SU-DHL-6 (cell line): ENCODE results near the gene IPP.

Experiments
- H2AFZ ChIP-seq: fragments of 200-600 bp; sonication (generic); 2 replicates; pipeline ENCODE4 v1.6.1; 2014; ENCODE audit warnings: low read depth, mild to moderate bottlenecking, moderate library complexity, mixed read lengths, antibody characterized with exemption, low read length; ENCODE audit not compliant: severe bottlenecking
- H3F3A ChIP-seq: fragments of 200-600 bp; shearing (Covaris generic); 2 replicates; pipeline ENCODE4 v1.6.0; 2016; ENCODE audit warnings: antibody characterized with exemption, mild to moderate bottlenecking; ENCODE audit not compliant: insufficient read depth
- H3K27ac ChIP-seq: fragments of 200-600 bp; sonication (generic); 2 replicates; pipeline ENCODE4 v1.5.1; 2016; ENCODE audit warnings: low read depth, mild to moderate bottlenecking, low read length, moderate library complexity, mixed read lengths
- H3K27me3 ChIP-seq: fragments of 200-600 bp; sonication (generic), shearing (Covaris generic); 2 replicates; pipeline ENCODE4 v1.6.0; 2014; ENCODE audit warnings: mild to moderate bottlenecking, low read length
- H3K36me3 ChIP-seq: fragments of 200-600 bp; sonication (generic); 2 replicates; pipeline ENCODE4 v1.6.1; 2014; ENCODE audit warnings: mild to moderate bottlenecking, low read length, mixed read lengths
- H3K4me2 ChIP-seq: fragments of 300-600, 200-600 bp; shearing (Covaris generic), sonication (generic); 2 replicates; pipeline ENCODE4 v1.6.0; 2014; ENCODE audit warnings: low read length, low read depth, mild to moderate bottlenecking; ENCODE audit not compliant: poor library complexity, severe bottlenecking
- H3K4me3 ChIP-seq: fragments of 200-600 bp; sonication (generic); 2 replicates; pipeline ENCODE4 v1.5.1; 2014; ENCODE audit warnings: antibody characterized with exemption, low read length, mild to moderate bottlenecking, mixed read lengths; ENCODE audit not compliant: insufficient read depth, poor library complexity, severe bottlenecking
- H3K79me2 ChIP-seq: fragments of 200-600 bp; sonication (generic); 2 replicates; pipeline ENCODE4 v1.6.1; 2014; ENCODE audit warnings: mild to moderate bottlenecking, low read length, moderate library complexity; ENCODE audit not compliant: insufficient read depth
- H3K9ac ChIP-seq: fragments of 200-600 bp; sonication (generic); 2 replicates; pipeline ENCODE4 v1.7.0; 2014; ENCODE audit warnings: mild to moderate bottlenecking, low read length
- H3K9me2 ChIP-seq: fragments of 200-600 bp; sonication (generic); replicated peaks from 2 replicates; pipeline ENCODE4 v1.6.1; 2014; ENCODE audit warnings: low read length; ENCODE audit not compliant: insufficient read depth
- H3K9me3 ChIP-seq: fragments of 200-600 bp; sonication (generic); 2 replicates; pipeline ENCODE4 v1.6.1; 2014; ENCODE audit warnings: low read length, mixed read lengths; ENCODE audit not compliant: insufficient read depth
- H4K20me1 ChIP-seq: fragments of 200-600 bp; sonication (generic); 2 replicates; pipeline ENCODE4 v1.6.1; 2014; ENCODE audit warnings: low read depth, mild to moderate bottlenecking, antibody characterized with exemption, low read length, moderate library complexity, mixed read lengths
- CTCF ChIP-seq: fragments of 200-600 bp; sonication (generic); IDR thresholded peaks from one replicate; pipeline ENCODE4 v1.5.1; 2017; ENCODE audit warnings: antibody characterized with exemption, mild to moderate bottlenecking, low read length, moderate library complexity; ENCODE audit not compliant: insufficient read depth, poor library complexity, severe bottlenecking
- EZH2phosphoT487 ChIP-seq: fragments of 200-600 bp; sonication (generic), shearing (Covaris generic); conservative IDR thresholded peaks from 2 replicates; pipeline ENCODE4 v1.6.1; 2018; ENCODE audit warnings: mild to moderate bottlenecking, antibody characterized with exemption, low read length, moderate library complexity, mixed read lengths

Gene IPP

DNA sequence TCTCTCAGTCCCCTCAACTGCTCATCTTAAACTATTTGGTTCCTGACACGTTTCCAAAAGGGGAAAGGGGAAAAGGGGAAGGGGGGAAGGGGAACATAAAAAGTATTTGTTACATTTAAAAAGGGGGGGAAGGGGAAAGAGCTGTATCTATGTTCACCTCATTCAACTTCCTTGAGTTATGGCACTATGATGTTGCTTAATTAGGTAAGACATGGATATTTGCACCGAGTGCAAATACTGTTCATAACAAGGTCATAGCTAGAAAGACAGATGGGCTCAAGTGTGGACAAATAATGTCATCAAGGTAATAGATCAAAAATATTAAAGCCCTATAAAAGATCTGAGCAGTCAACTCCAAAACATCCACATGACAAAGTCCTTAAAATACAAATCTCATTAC is 90.1 kb downstream of the IPP start:
- no peak for TF ChIP-seq EZH2phosphoT487
- no peak for TF ChIP-seq CTCF
- H3K36me3 ChIP-seq: peaks cover 38% of the 10 kb centered on the region
- peaks cover 66% of the 10 kb centered on the region for H3K79me2 ChIP-seq
- H3K9me2 ChIP-seq: no peaks in the 10 kb centered on the region
- no peak overlapping the region for H3K4me2 ChIP-seq
- no peak overlapping the region for H2AFZ ChIP-seq
- no peaks in the 10 kb centered on the region for H3K9me3 ChIP-seq
- H3K27ac ChIP-seq: no peak overlapping the region
- no peaks in the 10 kb centered on the region for H3K27me3 ChIP-seq
- no peak overlapping the region for H3K9ac ChIP-seq
- H3K4me3 ChIP-seq: no peak overlapping the region
- H3F3A ChIP-seq: no peaks in the 10 kb centered on the region
- H4K20me1 ChIP-seq: peaks cover 19% of the 10 kb centered on the region

- H3F3A ChIP-seq: no peaks in the 10 kb centered on the region
- H2AFZ ChIP-seq: no peak overlapping the region
- peaks cover 19% of the 10 kb centered on the region for H4K20me1 ChIP-seq
- peaks cover 49% of the 10 kb centered on the region for H3K36me3 ChIP-seq
- H3K27me3 ChIP-seq: no peaks in the 10 kb centered on the region
- no peaks in the 10 kb centered on the region for H3K9me3 ChIP-seq
- TF ChIP-seq CTCF: no peak
- TF ChIP-seq EZH2phosphoT487: no peak
- H3K27ac ChIP-seq: no peak overlapping the region
- H3K9me2 ChIP-seq: no peaks in the 10 kb centered on the region
- no peak overlapping the region for H3K4me2 ChIP-seq
- no peak overlapping the region for H3K4me3 ChIP-seq
- peaks cover 55% of the 10 kb centered on the region for H3K79me2 ChIP-seq
- no peak overlapping the region for H3K9ac ChIP-seq
Measured at GRCh38 chr1:45659222-45659621, 91.2 kb downstream of the IPP start.

DNA sequence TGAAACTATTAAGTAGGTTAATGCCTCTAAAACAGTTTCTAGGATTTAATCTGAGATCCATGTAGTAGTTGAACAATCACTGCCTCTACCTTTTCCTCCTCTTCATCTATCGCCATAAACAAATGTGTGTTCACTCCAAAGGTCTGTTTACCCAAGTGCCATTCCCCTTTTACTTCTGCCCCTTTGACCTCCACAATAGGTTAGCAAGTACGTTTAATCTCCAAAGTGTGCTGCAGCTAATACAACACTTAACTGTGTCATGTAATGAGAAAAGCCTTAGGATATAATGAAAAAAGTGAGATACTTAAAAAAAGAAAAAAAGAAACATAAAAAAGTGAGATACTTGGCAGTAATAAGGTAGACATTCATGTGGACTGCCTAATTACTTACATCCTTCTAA is 92.3 kb downstream of the IPP start:
- no peak overlapping the region for H3K4me3 ChIP-seq
- H3K27me3 ChIP-seq: no peaks in the 10 kb centered on the region
- H3K27ac ChIP-seq: no peak overlapping the region
- no peak overlapping the region for H3K4me2 ChIP-seq
- H3K79me2 ChIP-seq: peaks cover 45% of the 10 kb centered on the region
- no peaks in the 10 kb centered on the region for H3K9me2 ChIP-seq
- H4K20me1 ChIP-seq: peaks cover 14% of the 10 kb centered on the region
- H3K36me3 ChIP-seq: peaks cover 49% of the 10 kb centered on the region
- no peak overlapping the region for H3K9ac ChIP-seq
- TF ChIP-seq EZH2phosphoT487: no peak
- no peak for TF ChIP-seq CTCF
- no peaks in the 10 kb centered on the region for H3K9me3 ChIP-seq
- no peaks in the 10 kb centered on the region for H3F3A ChIP-seq
- H2AFZ ChIP-seq: no peak overlapping the region
